Endodermal cell (in vitro differentiated cells): Measurements from ENCODE around the gene TESPA1. TPM values are rescaled to one million over a fixed set of nuclear protein-coding genes. Genes with fewer than 3 reads are reported as not detected.
"Not testable (repeated sequence)": the region's sequence is repeated elsewhere in the genome, so short reads cannot be mapped to it uniquely, and the experiment has no call there.

ENCODE experiments used
- DNase-seq: peaks from one replicate; pipeline ENCODE4 v3.0.0-alpha.2; 2017
- H3K27ac ChIP-seq: 2 replicates; pipeline ENCODE4 v1.5.1; 2013; ENCODE audit warnings: mild to moderate bottlenecking, low read depth, low read length, moderate library complexity
- H3K27me3 ChIP-seq: 2 replicates; pipeline ENCODE4 v1.6.1; 2013; ENCODE audit warnings: mild to moderate bottlenecking, low read length, moderate library complexity; ENCODE audit not compliant: insufficient read depth, control insufficient read depth, poor library complexity, severe bottlenecking
- H3K36me3 ChIP-seq: 2 replicates; pipeline ENCODE4 v1.7.0; 2013; ENCODE audit warnings: mild to moderate bottlenecking, low read length, moderate library complexity; ENCODE audit not compliant: control insufficient read depth, insufficient read depth
- H3K4me1 ChIP-seq: one replicate; pipeline ENCODE4 v1.7.0; 2013; ENCODE audit warnings: low read length; ENCODE audit not compliant: control insufficient read depth, insufficient read depth
- H3K4me3 ChIP-seq: 2 replicates; pipeline ENCODE4 v1.5.1; 2013; ENCODE audit warnings: mild to moderate bottlenecking, low read length, moderate library complexity
- H3K9ac ChIP-seq: 2 replicates; pipeline ENCODE4 v1.6.1; 2013; ENCODE audit warnings: mild to moderate bottlenecking, low read length, moderate library complexity; ENCODE audit not compliant: poor library complexity, severe bottlenecking; ENCODE audit errors: extremely low read depth
- H3K9me3 ChIP-seq: 2 replicates; pipeline ENCODE4 v1.6.1; 2013; ENCODE audit warnings: mild to moderate bottlenecking, low read length, moderate library complexity; ENCODE audit not compliant: control insufficient read depth
- H3K27ac Mint-ChIP-seq: 2 replicates; pipeline ENCODE4 v1.8.0; 2020; ENCODE audit warnings: mixed read lengths
- H3K27me3 Mint-ChIP-seq: 2 replicates; pipeline ENCODE4 v1.8.0; 2021; ENCODE audit warnings: mild to moderate bottlenecking, mixed read lengths; ENCODE audit not compliant: insufficient read depth
- H3K36me3 Mint-ChIP-seq: 2 replicates; pipeline ENCODE4 v1.8.0; 2020; ENCODE audit warnings: low read depth, mixed read lengths
- H3K4me1 Mint-ChIP-seq: 2 replicates; pipeline ENCODE4 v1.8.0; 2020; ENCODE audit warnings: mixed read lengths
- H3K4me3 Mint-ChIP-seq: 2 replicates; pipeline ENCODE4 v1.8.0; 2020; ENCODE audit warnings: mild to moderate bottlenecking, moderate library complexity, mixed read lengths
- H3K9me3 Mint-ChIP-seq: 2 replicates; pipeline ENCODE4 v1.8.0; 2020; ENCODE audit warnings: mild to moderate bottlenecking, mixed read lengths
- WGBS, 2 experiments: methylation state at CpG; one replicate each; pipeline versions ENCODE4 v1.1.5 to v1.1.7; 2013; ENCODE audit warnings: missing lambda C conversion rate in 2 of 2, mixed read lengths in 1 of 2; ENCODE audit not compliant: insufficient coverage in 1 of 2, insufficient read length in 1 of 2; 5-methylcytosine and 5-hydroxymethylcytosine counted together
- total RNA-seq, 2 donors: library from RNA; stranded (reverse); fragmentation: NEBNext Ultra II Directional in 1 of 2; extraction: Animal tissue kit (Norgen Biotek cat#: 25700) in 1 of 2; gene quantifications; 2 replicates in 1 of 2; 3 replicates in 1 of 2; pipeline ENCODE4 v1.2.1, GENCODE V29; 2021
- TF ChIP-seq, protein P1 (sequence below): fragments of 200-600 bp; sonication (generic); conservative IDR thresholded peaks from 2 replicates; pipeline ENCODE4 v1.5.0; 2021; ENCODE audit warnings: antibody characterized with exemption, mild to moderate bottlenecking

The TESPA1 gene
- total RNA-seq, 2 donors from 2014 or later: not detected

DNA sequence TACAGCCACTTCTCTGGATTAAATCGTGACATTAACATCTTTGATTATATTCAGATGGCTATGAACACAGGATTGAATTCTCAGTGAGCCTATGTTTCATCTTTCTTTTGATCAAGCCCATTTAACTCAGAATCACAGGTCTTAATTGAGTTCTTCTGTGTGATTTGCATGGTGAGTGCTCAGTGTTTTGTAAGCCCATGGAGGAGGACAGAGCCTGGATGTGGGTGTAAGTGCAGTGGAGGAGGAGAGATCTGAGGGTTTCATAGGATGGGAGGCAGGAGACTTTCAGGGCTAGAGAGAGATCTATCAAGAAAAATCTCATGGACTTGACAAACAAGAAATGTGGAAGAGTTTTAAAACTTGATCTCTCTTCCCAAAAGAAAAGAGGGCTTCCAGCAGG is 5.3 kb upstream of the TESPA1 start:
- TF ChIP-seq, protein P1, sequence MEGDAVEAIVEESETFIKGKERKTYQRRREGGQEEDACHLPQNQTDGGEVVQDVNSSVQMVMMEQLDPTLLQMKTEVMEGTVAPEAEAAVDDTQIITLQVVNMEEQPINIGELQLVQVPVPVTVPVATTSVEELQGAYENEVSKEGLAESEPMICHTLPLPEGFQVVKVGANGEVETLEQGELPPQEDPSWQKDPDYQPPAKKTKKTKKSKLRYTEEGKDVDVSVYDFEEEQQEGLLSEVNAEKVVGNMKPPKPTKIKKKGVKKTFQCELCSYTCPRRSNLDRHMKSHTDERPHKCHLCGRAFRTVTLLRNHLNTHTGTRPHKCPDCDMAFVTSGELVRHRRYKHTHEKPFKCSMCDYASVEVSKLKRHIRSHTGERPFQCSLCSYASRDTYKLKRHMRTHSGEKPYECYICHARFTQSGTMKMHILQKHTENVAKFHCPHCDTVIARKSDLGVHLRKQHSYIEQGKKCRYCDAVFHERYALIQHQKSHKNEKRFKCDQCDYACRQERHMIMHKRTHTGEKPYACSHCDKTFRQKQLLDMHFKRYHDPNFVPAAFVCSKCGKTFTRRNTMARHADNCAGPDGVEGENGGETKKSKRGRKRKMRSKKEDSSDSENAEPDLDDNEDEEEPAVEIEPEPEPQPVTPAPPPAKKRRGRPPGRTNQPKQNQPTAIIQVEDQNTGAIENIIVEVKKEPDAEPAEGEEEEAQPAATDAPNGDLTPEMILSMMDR: no peak
- Mint-ChIP-seq H3K4me1 (no peaks in the 10 kb centered on the region), H3K9me3 (no peaks in the 10 kb centered on the region), H3K27ac (no peak overlapping the region), H3K36me3 (no peaks in the 10 kb centered on the region), H3K27me3 (no peaks in the 10 kb centered on the region), H3K4me3 (no peak overlapping the region)
- WGBS, 2 experiments: 86 to 90% methylated on average over 1 of the region's 1 CpG
- Histone ChIP-seq H3K9ac (no peak overlapping the region), H3K36me3 (no peaks in the 10 kb centered on the region), H3K9me3 (no peaks in the 10 kb centered on the region), H3K4me3 (no peak overlapping the region), H3K27me3 (no peaks in the 10 kb centered on the region), H3K27ac (no peak overlapping the region), H3K4me1 (no peaks in the 10 kb centered on the region)
- no peak for DNase-seq

DNA sequence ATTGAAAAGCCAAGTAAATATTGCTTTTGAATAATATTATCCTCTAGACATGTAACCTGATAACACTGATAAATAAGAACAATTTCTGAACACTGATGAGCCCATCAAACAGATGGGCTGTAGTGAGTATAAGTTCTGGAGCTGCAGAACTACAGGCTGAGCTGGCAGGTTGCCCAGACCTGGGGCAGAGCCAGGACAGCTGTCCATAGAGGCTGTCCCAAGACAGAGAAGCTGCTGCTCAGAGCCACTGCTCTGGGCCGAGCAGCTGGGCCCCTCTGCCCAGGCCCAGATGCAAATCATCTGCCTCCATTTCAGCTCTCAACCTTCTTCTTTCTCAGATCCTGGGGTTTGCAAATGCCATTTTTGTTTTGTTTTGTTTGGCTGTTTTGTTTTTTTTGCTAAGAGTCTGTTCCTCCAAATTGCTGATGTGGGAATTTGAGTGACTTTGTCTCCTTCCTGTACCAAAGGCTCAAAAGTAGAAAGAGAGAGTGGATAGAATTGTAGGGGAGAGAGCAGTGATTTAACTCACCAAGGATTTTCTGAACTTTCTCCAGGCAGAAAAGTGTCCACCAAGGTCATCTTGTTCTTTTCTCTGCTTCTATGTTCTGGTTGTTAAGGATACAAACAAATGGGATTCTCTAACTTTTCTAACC is 4.0 kb upstream of the TESPA1 start:
- no peak overlapping the region for H3K4me3 ChIP-seq
- no peak overlapping the region for H3K4me3 Mint-ChIP-seq
- 79 to 100% methylated on average over 1 of the region's 1 CpG for WGBS, 2 experiments
- H3K27ac Mint-ChIP-seq: no peak overlapping the region
- H3K4me1 ChIP-seq: no peaks in the 10 kb centered on the region
- no peaks in the 10 kb centered on the region for H3K9me3 ChIP-seq
- H3K36me3 Mint-ChIP-seq: no peaks in the 10 kb centered on the region
- H3K9me3 Mint-ChIP-seq: no peaks in the 10 kb centered on the region
- TF ChIP-seq, protein P1: no peak
- H3K36me3 ChIP-seq: no peaks in the 10 kb centered on the region
- no peaks in the 10 kb centered on the region for H3K27me3 ChIP-seq
- no peak overlapping the region for H3K27ac ChIP-seq
- no peaks in the 10 kb centered on the region for H3K4me1 Mint-ChIP-seq
- no peaks in the 10 kb centered on the region for H3K27me3 Mint-ChIP-seq
- H3K9ac ChIP-seq: no peak overlapping the region
- DNase-seq: no peak

DNA sequence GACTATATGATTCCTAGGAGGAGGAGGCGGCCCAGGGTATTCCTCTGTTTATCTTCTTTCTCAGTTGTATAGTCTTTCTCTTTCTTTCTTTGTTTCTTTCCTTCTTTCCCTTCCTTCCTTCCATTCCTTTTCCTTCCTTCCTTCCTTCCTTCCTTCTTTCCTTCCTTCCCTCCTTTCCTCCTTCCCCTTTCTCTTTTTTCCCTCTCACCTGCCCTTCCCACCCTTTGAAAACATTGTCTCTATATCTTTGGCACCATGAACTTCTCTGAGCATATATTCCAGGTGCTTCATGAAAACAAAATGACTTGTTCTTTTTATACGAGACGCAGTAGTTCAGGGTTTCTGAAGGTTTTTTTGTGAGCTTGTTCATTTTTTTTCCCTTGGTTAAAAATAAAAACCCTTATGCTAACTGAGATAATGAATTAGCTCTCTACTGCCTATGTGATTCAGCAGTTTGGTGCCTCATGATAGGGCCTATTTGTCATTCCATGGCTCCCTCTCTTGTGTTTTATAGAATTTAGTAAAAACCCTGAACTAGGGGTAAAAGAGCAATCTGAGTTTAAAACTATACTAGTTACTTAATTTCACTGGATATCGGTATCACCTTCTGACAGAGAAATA is 3.2 kb upstream of the TESPA1 start:
- H3K4me1 Mint-ChIP-seq: no peaks in the 10 kb centered on the region
- 84 to 97% methylated on average over 3 to 4 of the region's 4 CpGs for WGBS, 2 experiments
- H3K4me1 ChIP-seq: no peaks in the 10 kb centered on the region
- H3K27ac Mint-ChIP-seq: no peak overlapping the region
- TF ChIP-seq, protein P1: no peak
- no peaks in the 10 kb centered on the region for H3K9me3 Mint-ChIP-seq
- H3K4me3 ChIP-seq: no peak overlapping the region
- no peaks in the 10 kb centered on the region for H3K9me3 ChIP-seq
- no peak overlapping the region for H3K4me3 Mint-ChIP-seq
- H3K36me3 ChIP-seq: no peaks in the 10 kb centered on the region
- DNase-seq: no peak
- H3K27me3 Mint-ChIP-seq: no peaks in the 10 kb centered on the region
- no peak overlapping the region for H3K27ac ChIP-seq
- H3K9ac ChIP-seq: no peak overlapping the region
- no peaks in the 10 kb centered on the region for H3K36me3 Mint-ChIP-seq
- H3K27me3 ChIP-seq: no peaks in the 10 kb centered on the region

DNA sequence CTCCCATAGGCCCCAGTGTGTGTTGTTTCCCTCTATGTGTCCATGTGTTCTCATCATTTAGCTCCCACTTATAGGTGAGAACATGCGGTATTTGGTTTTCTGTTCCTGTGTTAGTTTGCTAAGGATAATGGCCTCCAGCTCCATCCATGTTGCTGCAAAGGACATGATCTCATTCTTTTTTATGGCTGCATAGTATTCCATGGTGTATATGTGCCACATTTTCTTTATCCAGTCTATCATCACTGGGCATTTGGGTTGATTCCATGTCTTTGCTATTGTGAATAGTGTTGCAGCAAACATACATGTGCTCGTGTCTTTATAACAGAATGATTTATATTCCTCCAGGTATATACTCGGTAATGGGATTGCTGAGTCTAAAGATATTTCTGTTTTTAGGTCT is 2.2 kb upstream of the TESPA1 start:
- not testable (repeated sequence) for H3K27me3 Mint-ChIP-seq
- 96 to 100% methylated on average over 2 to 3 of the region's 3 CpGs for WGBS, 2 experiments

More for the DNA sequence above, 2.2 kb upstream of the TESPA1 start:
- H3K27ac ChIP-seq, H3K9me3 ChIP-seq, H3K9ac ChIP-seq, H3K27ac Mint-ChIP-seq, H3K4me3 ChIP-seq, H3K4me3 Mint-ChIP-seq, H3K36me3 ChIP-seq, H3K27me3 ChIP-seq, H3K4me1 Mint-ChIP-seq, H3K9me3 Mint-ChIP-seq, H3K36me3 Mint-ChIP-seq, H3K4me1 ChIP-seq, DNase-seq: not testable (repeated sequence)
